HG03442 (cell line): ENCODE measurements around the gene SCN4B.

ENCODE experiments used
- ATAC-seq: cut with Tn5 transposase; IDR thresholded peaks from one replicate; pipeline ENCODE4 v1.9.1; 2021; ENCODE audit warnings: mild to moderate bottlenecking, moderate library complexity; ENCODE audit not compliant: unreplicated experiment

The SCN4B gene

DNA sequence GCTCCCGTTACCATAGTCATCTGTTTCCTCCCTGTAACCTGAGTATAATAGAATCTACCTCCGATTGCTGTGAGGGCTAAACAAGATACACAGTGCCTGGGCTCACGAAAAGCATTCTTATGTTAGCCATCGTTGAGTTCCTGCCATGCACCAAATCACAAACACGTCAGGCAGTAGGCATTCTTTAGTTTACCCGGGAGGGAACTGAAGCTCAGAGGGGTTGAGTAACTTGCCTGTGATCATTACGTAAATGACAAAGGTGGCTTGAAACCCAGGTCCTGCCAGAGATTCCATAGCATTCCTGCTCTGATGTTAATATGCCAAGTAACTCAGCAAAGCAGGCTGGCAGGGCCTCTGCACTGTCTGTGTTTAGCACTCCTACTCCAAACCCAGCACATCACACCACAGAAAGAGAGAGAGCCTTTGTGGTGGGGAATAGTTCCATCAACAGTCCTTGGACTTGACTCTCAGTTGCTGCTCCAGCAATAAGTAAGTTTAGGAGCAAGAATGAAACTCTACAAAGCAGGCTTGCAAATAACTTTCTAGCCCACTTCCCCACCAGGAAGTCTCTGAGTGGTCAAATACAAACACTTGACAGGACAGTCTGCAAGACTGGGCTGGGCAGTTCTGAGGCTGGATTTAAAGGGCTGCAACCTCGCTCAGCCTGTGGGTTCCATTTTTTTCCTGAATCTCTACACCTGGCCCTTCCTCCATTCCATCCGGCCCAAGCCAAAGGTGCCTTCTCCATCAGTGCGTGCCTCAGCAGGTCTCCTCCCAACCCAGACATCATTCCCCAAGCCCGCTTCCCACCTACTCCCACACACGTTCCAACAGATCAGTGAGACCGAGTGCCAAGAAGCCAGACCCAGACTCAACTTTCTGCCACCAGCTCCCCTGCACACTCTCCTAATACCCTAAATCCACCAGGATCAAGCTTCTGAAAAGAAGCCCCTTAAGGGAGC lies 22.7 kb upstream of the SCN4B start:
- ATAC-seq, result no peak

DNA sequence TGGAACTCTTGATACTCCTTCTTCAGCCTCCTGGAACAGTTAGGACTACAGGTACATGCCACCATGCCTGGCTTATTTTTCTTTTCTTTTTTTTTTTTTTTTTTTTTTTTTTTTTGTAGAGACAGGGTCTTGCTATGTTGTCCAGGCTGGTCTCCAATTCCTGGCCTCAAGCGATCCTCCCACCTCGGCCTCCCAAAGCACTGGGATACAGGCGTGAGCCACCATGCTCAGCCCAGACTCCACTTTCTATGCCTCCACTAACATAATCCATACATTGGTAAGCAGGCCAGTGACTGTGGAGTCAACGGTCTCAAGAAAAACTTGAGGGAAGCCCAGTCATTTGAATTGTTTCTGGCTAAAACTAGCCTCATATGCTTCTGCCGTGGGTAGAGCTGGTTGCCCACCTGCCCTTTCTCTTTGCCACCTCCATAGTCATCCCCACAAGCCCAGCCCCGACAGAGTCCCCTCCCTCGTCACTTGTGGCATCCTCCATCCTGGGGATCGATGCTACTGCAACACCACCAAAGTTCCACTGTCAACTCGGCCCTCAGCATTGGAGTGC lies 21.5 kb upstream of the SCN4B start:
- no peak for ATAC-seq

DNA sequence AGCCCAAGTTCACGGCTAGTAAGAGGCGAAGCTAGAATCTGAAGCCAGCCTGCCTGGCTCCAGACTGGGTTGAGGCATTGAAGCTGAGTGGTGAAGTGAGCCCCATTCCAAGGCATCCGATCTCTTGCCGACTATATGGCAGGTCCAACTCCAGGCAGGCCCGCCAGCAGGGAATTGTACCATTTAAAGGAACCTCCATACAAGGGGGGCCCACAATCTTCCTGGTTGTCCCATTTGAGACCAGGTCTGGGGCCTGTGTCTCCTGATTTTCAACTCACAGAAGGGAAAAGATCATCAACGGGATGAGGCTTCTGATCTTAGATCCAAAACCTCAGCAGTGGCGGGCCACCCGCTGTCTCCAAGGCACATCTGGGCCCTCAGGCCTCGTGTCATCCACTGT lies 19.7 kb upstream of the SCN4B start:
- ATAC-seq, result no peak

DNA sequence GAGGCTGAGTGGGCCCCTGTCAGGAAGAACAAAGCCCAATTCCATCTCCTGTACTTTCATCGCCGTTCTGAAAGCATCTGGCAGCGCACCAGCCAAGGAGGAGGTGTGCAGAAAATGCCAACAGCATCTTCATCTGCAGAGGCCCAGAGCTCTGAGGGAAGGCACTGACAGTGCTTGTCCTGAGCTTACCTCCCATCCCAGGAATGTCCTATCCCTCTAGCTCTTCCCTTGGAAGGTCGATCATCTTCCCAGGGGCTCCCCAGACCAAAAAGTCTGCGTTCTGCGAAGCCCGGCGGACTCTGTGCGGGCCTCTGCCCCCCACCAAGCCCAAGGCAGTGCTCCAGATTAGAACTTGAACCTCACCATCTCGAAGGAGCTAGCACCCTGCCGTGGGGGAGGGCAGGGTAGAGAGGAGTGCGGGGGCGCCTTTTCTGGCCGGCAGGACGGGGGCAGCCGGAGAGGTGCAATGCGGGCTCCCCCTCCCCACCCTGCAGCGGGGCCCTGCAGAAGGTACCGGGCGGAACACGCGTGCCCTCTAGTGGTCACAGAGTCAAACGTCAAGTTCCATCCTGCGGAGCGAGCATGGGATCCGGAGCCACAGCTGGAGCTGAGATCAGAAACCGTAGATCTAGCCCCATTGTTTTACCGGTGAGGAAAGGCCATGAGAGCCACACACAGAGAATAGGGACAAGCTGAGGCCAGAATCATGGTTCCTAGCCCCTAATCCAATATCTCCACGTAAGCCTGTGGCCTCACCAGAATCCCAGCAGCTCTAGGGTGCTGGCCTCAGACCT lies 18.8 kb upstream of the SCN4B start:
- no peak for ATAC-seq

DNA sequence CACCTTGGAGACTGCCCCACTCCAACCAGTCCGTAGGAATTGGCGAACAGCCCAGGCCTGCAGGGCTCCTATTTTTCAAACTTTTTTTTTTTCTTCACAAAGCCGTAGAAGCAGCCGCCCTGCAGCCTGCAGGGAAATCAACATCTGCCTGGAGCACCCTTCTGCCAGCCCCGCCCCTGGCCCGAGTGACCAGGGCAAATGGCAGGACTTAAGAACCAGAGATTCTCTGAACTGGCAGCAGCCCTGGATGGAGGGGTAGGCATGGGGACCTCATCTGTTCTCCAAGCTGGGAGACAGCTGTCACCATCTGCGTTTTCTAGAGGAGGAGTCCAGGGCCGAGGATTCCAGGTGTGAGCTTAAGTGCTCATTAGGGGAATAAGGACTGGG lies 18.3 kb upstream of the SCN4B start:
- no peak for ATAC-seq

DNA sequence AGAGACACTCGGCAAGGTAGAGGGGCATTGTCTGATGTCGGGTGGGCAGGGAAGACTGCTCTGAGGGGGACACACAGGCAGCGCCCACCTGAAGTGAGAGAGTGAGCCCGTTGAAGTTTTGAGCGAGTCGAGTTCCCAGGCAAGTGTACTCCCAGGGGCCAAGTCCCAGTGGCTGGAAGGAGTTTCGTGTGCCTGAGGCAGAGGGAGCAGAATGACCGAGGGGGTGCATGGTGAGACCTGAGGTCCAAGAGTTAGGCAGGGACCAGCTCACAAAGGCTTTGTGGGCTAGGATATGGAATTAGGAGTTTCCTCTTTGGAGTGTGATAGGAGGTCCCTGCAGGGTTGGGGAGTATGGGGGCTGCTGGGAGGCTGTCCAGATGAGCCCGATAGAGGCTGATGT lies 17.6 kb upstream of the SCN4B start:
- ATAC-seq, result no peak

DNA sequence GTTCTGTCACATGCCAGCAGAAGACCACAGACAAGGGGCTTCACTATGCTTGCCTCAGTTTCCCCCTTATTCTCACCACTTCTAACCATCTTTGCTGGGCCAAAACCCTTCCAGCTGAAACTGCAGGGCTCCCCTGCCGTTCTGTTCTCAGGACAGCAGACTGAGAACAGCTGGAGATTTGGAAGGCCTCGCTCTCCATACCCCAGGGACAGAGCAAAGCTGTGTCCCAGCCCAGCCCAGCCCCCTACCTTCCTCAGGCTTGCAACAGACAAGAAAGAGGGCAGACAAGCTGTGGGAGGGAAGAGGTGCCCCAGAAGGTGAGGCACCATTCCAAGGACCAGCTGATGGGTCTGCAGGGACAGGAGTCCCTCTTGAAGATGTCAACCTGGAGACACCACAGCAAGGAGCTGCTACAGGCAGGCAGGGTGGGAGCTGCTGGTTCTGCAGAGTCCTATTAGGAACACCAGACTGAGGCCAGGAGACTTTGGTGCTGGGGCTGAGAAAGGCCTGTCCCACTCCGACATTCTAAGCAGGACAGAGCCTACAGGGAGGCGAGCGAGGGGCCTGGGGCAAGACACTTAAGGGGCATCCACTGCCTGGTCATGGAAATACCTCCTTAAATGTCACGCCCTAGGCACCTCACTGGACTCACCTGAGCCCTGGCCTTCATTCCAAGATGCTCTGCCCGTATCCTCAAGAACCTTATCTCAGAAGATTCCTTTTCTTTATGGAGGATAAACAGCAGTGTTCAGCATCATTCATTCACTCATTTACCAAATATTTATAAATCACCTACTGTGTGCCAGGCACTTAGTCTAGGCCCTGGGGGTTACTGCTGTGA lies 16.9 kb upstream of the SCN4B start:
- no peak for ATAC-seq

DNA sequence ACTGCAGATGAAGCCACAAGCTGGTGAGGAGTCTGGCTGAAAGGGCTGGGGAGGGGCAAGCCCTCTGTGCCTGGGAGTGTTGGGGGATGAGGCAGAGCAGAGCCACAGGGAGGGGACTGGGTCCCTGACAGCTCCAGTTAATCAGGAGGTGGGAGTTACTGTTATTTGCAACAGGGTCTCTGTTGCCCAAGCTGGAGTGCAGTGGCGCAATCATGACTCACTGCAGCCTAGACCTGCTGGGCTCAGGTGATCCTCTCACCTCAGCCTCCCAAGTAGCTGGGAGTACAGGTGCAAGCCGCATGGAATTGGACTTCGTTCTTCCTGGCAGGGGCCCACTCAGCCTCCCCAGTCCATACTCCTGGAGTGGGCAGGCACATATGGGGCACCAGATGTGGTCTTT lies 16.1 kb upstream of the SCN4B start:
- no peak for ATAC-seq

DNA sequence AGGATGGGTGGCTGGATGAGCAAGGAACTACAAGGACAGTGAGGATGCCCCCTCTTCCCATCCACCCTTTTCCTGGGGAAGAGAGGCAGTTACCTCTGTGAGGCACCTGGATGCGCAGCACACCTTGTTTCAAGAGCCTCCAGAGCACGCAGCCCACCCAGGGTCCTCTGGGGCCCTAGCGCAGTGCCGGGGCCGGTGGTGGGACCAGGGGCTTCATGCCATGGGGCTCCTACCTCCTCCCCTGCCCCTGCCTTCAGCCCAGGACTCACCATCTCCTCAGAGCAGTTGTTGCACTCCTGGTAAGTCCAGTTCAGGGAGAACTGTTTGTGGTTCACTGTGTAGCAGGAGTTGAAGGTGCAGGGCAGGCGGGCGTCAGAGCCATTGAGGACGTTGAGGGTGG lies 15.7 kb upstream of the SCN4B start:
- no peak for ATAC-seq

DNA sequence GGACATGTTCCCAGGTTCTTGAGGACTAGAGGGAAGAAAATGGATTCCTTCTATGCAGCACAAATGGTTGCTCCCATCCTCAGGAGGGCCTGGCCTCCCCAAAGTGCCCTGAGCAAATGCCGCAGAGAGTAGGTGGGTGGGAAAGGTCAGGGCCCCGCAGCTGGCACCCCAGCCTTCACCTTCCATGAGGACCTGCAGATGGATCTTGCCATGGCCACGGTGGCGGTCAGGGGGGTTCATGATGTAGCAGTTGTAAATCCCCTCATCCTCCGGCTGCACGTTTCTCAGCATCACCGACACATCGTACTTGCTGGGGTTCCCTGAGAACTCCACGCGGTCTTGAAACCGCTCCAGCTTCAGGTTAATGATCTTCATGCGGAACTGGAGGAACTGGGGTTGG lies 15.3 kb upstream of the SCN4B start:
- no peak for ATAC-seq

DNA sequence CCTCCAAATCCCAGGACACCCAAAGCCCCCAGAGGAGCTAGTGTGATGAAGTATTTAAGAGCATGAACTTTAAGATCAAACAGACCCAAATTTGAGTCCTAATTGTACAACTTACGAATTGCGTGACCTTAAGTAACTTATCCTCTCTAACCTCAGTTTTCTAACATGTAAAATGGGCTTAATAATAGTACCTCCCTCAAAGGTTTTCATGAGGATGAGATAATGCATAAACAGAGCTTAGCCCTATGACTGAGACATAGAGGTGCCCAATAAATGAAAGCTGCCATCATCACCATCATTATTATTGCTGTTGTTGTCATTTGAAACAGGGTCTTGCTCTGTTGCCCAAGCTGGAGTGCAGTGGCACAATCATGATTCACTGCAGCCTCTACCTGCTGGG lies 14.6 kb upstream of the SCN4B start:
- ATAC-seq, result no peak

DNA sequence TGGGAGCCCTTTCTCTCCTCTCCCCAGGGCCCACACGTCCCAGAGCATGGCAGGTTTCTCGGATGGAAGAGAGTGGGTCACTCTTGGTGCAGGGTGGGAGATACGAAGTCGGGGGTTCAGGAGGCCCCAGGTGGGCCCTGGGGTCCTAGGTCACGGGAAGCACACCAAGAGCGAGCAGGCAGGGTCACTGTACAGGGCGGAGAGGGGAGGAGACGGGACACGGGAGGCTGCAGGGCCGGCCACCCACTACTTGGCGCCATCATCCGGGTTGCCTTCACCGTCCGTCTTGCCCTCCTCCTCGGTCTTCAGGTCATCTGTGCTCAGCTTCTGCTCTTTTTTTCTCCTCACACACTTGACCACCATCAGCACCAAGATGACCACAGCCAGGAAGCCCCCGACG lies 14.0 kb upstream of the SCN4B start:
- no peak for ATAC-seq

DNA sequence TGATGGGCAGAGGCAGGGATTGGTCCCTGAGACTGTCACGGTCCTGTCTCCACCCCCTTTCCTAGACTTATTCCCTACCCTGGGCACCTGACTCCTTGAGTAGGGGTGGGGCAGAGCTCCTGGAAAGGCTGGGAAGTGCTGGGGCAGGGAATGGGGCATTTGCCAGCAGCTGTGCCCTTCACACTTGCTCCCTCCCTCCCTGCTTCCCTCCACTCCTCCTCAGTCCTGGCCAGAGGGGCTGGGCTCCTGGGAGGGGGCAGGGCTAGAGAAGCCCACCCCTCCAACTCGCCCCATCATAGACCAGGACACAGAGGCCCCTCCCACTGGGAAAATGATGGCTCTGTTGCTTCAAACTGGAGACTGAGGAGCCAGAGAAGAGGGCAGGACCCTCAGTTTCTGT lies 12.3 kb upstream of the SCN4B start:
- no peak for ATAC-seq

DNA sequence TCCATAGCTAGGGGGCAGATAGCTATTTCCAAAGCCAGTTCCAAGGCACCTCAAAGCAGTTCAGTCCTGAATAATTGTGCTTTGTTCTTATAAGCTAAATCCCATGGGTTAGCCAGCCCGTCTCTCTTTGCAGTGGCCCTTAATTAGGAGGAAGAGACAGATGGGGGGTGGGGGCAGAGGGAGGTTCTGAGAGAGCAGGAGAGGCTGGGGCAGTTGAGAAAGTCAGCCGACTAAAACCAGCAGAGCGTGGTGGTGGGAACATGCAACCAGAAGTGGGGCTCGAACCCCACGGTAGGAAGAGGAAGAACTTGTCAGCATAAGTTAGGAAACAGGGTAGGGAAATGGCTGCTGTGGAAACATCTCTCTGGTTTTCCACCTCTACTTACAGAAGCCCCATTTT lies 10.9 kb upstream of the SCN4B start:
- no peak for ATAC-seq

DNA sequence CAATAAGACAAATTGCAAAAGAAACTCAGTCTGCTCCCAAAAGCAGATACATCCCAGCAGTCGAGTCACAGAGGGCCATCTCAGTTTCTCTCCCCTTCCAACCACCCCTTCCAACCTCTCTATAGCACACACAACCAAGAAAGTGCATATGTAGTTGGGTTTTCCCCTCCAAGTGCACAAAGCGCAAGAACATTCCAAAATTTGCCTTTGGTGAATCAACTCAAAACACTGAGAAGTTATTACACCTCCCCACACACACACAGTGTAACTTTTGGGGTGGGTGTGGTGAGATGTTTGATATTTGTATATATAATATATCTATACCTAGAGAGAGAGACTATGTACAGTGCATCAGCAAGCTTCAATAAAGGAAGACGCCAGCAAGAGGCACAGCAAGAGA lies 10.2 kb upstream of the SCN4B start:
- no peak for ATAC-seq

DNA sequence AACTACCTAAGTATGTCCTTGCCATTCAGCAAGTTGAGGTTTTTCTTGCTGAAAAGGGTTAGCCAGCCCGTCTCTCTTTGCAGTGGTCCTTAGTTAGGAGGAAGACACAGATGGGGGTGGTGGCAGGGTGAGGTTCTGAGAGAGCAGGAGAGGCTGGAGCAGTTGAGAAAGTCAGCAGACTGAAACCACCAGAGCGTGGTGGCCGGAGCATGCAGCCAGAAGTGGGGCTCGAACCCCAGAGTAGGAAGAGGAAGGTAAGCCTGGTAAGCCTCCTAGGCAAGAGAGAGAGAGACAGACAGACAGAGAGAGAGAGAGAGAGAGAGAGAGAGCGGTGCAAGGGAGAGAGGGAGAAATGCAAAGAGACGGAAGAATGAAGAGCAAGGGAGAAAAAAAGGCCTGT lies 9.2 kb upstream of the SCN4B start:
- no peak for ATAC-seq

DNA sequence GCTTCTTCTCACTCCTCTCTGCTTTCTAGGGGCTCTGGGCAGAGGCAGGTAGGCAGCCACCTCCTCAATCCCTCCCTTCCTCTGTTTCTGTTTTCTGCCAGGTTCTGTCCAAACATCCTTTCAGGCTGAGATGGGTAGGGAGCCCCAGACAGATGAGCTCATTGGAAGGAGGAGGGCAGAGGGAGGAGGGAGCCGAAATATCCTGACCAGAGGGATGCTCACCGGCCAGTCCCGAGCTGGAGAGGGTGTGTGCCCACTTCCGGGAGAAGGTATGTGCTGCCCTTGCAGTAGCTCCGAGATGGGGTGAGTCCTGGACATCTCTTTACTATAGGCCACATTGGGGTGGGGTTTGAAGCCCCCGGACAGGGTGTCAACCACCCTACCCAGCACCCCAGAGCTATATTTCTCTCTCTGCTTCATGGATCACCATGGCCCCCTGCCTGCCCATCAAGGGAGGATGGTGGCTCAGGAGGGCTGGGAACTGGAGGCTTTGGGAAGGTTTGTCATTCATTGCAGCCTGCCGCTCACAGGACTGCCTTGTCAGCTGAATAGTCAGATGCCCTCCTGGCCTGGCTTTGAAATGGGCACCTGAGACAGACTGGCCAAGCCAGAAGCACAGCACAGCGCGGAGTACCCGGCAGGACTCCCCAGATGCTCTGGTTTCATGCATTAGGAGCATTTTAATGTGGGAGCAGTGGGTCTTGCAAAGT lies 4.7 kb upstream of the SCN4B start:
- ATAC-seq, result no peak

DNA sequence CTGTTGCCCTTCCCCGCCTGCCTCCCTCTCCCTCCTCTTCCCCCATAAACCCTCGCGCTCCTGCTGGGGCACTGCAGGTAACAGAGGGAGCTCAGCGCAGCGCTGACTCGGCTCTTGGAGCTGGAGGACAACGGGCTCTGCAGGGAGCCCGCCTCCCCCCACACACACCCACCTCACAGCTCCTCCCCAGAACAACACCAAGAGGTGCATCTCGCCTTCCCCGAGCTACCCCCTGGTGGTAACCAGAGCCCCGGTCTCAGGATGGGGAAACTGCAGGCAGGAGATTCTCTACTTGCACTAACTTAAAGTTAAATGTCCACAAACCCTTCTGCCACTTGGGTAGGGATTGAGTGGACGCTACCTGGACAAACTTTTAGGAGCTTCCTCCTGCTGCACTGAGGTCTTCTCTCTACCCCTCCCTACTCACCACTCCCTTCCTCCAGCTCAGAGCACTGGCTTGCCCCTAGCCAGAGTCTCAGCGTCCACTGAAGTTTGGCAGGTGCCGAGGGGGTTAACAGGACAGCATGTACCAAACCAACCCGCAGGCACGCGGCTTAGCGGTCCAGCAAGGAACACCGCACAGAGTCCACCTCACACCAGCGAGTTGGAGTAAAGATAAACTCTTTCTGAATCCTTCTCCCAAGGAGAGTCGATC lies 4.0 kb upstream of the SCN4B start:
- no peak for ATAC-seq

DNA sequence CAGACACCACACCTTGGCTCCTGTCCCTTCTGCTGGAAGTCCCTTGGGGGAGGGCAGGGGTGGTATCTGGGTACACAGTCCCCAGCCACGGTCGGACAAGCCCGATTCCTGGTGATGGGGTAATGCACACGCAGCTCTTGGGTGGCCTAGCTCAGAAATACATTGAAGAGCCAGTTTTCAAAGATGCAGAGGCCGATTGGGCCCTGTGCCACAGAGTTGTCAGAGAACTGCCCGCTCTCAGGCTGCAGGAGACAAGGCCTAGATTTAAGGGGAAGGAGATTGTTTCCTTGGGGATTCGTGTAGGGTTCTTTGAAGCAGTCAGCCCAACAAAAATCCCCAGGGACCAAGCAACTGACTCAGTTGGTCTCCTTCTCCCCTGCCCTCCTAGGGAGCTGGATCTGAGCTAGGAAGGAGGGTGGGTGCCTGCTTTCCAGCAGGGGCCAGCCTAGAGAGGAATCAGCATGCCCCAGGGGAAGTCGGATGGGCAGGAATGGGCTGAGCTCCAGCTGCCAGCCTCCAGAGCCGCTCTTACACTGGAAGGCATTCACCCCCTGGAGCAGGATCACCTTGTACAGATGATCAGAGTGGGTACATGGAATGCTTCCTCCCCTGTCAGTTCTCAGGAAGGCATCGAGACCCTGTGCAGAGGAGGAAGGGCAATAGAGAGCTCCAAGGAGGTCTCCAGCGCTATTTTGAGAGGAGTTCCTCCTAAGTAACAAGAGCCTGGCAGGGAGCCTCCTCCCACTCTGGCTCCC lies 3.3 kb upstream of the SCN4B start:
- no peak for ATAC-seq
